GM23338 (cell line): Measurements from ENCODE around the gene PSORS1C1. TPM values are rescaled to one million over a fixed set of nuclear protein-coding genes. Genes with fewer than 3 reads are reported as not detected.

Experiments
- ATAC-seq: fragments of 200-7000 bp; cut with Tn5 transposase; 3 replicates; pipeline ENCODE4 v1.9.1; 2020
- DNase-seq: peaks from one replicate; pipeline ENCODE4 v3.0.0-alpha.2; 2015; ENCODE audit warnings: low spot score
- H2AFZ ChIP-seq: fragments of 200-600 bp; sonication (generic); 2 replicates; pipeline ENCODE4 v1.8.0; 2016; ENCODE audit warnings: antibody characterized with exemption, mild to moderate bottlenecking, moderate library complexity
- H3F3A ChIP-seq: fragments of 200-600 bp; sonication (generic); replicated peaks from 2 replicates; pipeline ENCODE4 v1.8.0; 2017; ENCODE audit warnings: antibody characterized with exemption, mixed run types, low read depth
- H3K27ac ChIP-seq: fragments of 200-600 bp; sonication (generic); 2 replicates; pipeline ENCODE4 v1.6.1; 2016; ENCODE audit warnings: low read depth
- H3K27me3 ChIP-seq: fragments of 200-600 bp; sonication (generic); 2 replicates; pipeline ENCODE4 v1.8.0; 2016; ENCODE audit warnings: mild to moderate bottlenecking, mixed run types, moderate library complexity; ENCODE audit not compliant: insufficient read depth
- H3K36me3 ChIP-seq: fragments of 200-600 bp; sonication (generic); 2 replicates; pipeline ENCODE4 v1.8.0; 2016; ENCODE audit warnings: mild to moderate bottlenecking; ENCODE audit not compliant: insufficient read depth
- H3K4me1 ChIP-seq: fragments of 200-600 bp; sonication (generic); 2 replicates; pipeline ENCODE4 v1.8.0; 2016; ENCODE audit warnings: mild to moderate bottlenecking, moderate library complexity; ENCODE audit not compliant: insufficient read depth
- H3K4me2 ChIP-seq: fragments of 200-600 bp; sonication (generic); 2 replicates; pipeline ENCODE4 v1.7.1; 2017; ENCODE audit warnings: mixed run types
- H3K4me3 ChIP-seq: fragments of 200-600 bp; sonication (generic); 2 replicates; pipeline ENCODE4 v1.6.1; 2016; ENCODE audit warnings: mixed run types
- H3K79me2 ChIP-seq: fragments of 200-600 bp; sonication (generic); replicated peaks from 2 replicates; pipeline ENCODE4 v1.8.0; 2017; ENCODE audit warnings: mild to moderate bottlenecking; ENCODE audit not compliant: insufficient read depth
- H3K9me2 ChIP-seq: fragments of 200-600 bp; sonication (generic); 2 replicates; pipeline ENCODE4 v1.8.0; 2017; ENCODE audit not compliant: insufficient read depth
- H4K20me1 ChIP-seq: fragments of 200-600 bp; sonication (generic); replicated peaks from 2 replicates; pipeline ENCODE4 v1.8.0; 2017; ENCODE audit warnings: mild to moderate bottlenecking; ENCODE audit not compliant: insufficient read depth
- H3K27ac Mint-ChIP-seq: 2 replicates; pipeline ENCODE4 v1.8.0; 2020; ENCODE audit warnings: inconsistent platforms, mild to moderate bottlenecking, moderate library complexity, mixed read lengths
- H3K27me3 Mint-ChIP-seq: 3 replicates; pipeline ENCODE4 v1.8.0; 2022; ENCODE audit warnings: low read depth, mild to moderate bottlenecking, moderate library complexity, mixed read lengths, inconsistent platforms; ENCODE audit not compliant: insufficient read depth, poor library complexity
- H3K36me3 Mint-ChIP-seq: 3 replicates; pipeline ENCODE4 v1.8.0; 2021; ENCODE audit warnings: low read depth, mild to moderate bottlenecking, inconsistent platforms, moderate library complexity, mixed read lengths
- H3K4me1 Mint-ChIP-seq: 3 replicates; pipeline ENCODE4 v1.8.0; 2020; ENCODE audit warnings: mild to moderate bottlenecking, inconsistent platforms, mixed read lengths
- H3K4me3 Mint-ChIP-seq: 3 replicates; pipeline ENCODE4 v1.8.0; 2021; ENCODE audit warnings: moderate library complexity, mild to moderate bottlenecking, inconsistent platforms, mixed read lengths
- H3K9me3 Mint-ChIP-seq: 3 replicates; pipeline ENCODE4 v1.8.0; 2020; ENCODE audit warnings: moderate library complexity, mild to moderate bottlenecking, inconsistent platforms, mixed read lengths
- CREB1 ChIP-seq: fragments of 250-450 bp; sonication (Bioruptor Pico); IDR thresholded peaks from 2 replicates; pipeline ENCODE4 v1.5.0; 2020; ENCODE audit warnings: low read depth, mild to moderate bottlenecking, moderate library complexity
- CTCF ChIP-seq, 2 experiments: fragments of 200-600 bp in 1 of 2; sonication (generic) in 1 of 2; conservative IDR thresholded peaks; 2 replicates each; pipeline versions ENCODE4 v1.5.1 to v1.6.1; 2016 to 2017; ENCODE audit warnings: antibody characterized with exemption in 2 of 2, low read depth in 2 of 2, mild to moderate bottlenecking in 2 of 2, moderate library complexity in 1 of 2
- EZH2phosphoT487 ChIP-seq: fragments of 200-600 bp; sonication (generic); IDR thresholded peaks from one replicate; pipeline ENCODE4 v1.8.1; 2018; ENCODE audit warnings: antibody characterized with exemption; ENCODE audit not compliant: unreplicated experiment
- JUNB ChIP-seq: IDR thresholded peaks from one replicate; pipeline ENCODE4 v1.6.1; 2016; ENCODE audit warnings: antibody characterized with exemption; ENCODE audit not compliant: unreplicated experiment
- NANOG ChIP-seq: IDR thresholded peaks from 2 replicates; pipeline ENCODE4 v1.6.1; 2016; ENCODE audit warnings: antibody characterized with exemption, borderline replicate concordance
- POLR2AphosphoS5 ChIP-seq: IDR thresholded peaks from 2 replicates; pipeline ENCODE4 v1.6.1; 2016; ENCODE audit warnings: antibody characterized with exemption, low read depth
- REST ChIP-seq: IDR thresholded peaks from one replicate; pipeline ENCODE4 v1.6.1; 2018; ENCODE audit warnings: antibody characterized with exemption; ENCODE audit not compliant: unreplicated experiment
- STAT1 ChIP-seq: IDR thresholded peaks from one replicate; pipeline ENCODE4 v1.6.1; 2016; ENCODE audit warnings: antibody characterized with exemption; ENCODE audit not compliant: unreplicated experiment
- ZNF114 ChIP-seq: fragments of 250-450 bp; sonication (Bioruptor Pico); IDR thresholded peaks from 2 replicates; pipeline ENCODE4 v1.5.0; 2020; ENCODE audit warnings: mild to moderate bottlenecking, moderate library complexity
- polyA plus RNA-seq: library from polyadenylated mRNA; unstranded; fragments of >200 nt; fragmentation: Nextera tagmentation; extraction: Ambion mirVana; gene quantifications from 2 replicates; pipeline ENCODE4 v1.2.1, GENCODE V29; 2016
- total RNA-seq: library from RNA; depleted of rRNA; stranded (reverse); fragments of >200 nt; shearing (Covaris generic); gene quantifications from 2 replicates; pipeline ENCODE4 v1.2.3, GENCODE V29; 2014
- TF ChIP-seq, protein P1 (sequence below): fragments of 250-450 bp; sonication (Bioruptor Pico); IDR thresholded peaks from 2 replicates; pipeline ENCODE4 v1.5.0; 2020; ENCODE audit warnings: mild to moderate bottlenecking, moderate library complexity
- TF ChIP-seq, protein P2 (sequence below): IDR thresholded peaks from 2 replicates; pipeline ENCODE4 v1.6.1; 2016; ENCODE audit warnings: antibody characterized with exemption

Gene PSORS1C1
- total and polyA plus RNA-seq, 2 experiments from 2014 or later, result not detected

DNA sequence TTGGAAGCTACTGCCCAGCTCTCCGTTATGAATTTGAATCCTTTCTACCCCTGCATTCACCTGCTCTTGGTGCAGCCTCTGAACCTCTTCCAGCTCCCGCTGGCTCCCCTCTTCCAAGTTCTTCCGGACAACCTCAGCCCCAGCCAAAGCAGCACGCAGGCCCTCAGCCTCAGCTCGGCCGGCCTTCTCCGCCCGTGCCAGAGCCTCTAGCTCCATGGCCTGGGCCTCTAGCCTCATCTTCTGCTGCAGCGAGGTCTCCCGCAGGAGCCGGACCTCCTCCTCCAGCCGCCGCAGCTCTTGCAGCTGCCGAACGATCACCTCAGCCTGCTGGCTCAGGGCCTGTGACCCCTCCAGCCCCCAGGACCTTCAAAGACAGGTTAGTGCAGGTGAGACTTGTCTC lies 39.8 kb downstream of the PSORS1C1 start (continued):
- TF ChIP-seq REST (no peak), NANOG (no peak), STAT1 (no peak), ZNF114 (CRISPR knock-in tag) (no peak), CREB1 (CRISPR knock-in tag) (no peak)

DNA sequence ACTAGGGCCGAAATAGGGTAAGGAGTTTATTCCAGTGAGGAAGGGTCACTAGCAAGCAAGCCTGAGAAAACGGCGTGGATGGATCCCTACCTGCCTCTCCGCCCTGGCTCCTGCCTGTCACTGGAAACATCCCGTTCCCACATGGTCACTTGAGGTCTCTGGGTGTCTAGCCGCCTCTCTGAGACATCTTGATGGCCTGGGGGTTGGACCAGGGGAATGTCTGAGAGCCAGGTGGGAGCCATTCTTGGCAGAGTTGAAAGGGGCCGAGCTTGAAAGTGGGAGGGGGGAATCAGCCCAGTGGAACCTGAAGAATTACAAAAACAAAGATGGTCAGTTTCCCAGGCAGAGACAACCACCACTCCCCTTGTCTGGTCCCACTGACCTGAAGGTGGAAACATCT lies 42.0 kb downstream of the PSORS1C1 start:
- Mint-ChIP-seq H3K27ac (peak overlapping the region; percentile 67; the same call in 1 of the 2 replicates), H3K4me1 (peaks cover 25% of the 10 kb centered on the region), H3K9me3 (no peaks in the 10 kb centered on the region), H3K27me3 (peaks cover 15% of the 10 kb centered on the region), H3K4me3 (peak overlapping the region; percentile 88), H3K36me3 (peaks cover 46% of the 10 kb centered on the region)
- no peaks in the 10 kb centered on the region for H3K9me2 ChIP-seq
- H3K79me2 ChIP-seq, result 0 out of 2 replicates have a peak, but pooled peaks cover 9% of the 10 kb centered on the region
- H3K27me3 ChIP-seq, result no peaks in the 10 kb centered on the region
- ATAC-seq, result no peak
- no peak overlapping the region for H3K27ac ChIP-seq
- H3K4me1 ChIP-seq, result peaks cover 23% of the 10 kb centered on the region
- peaks cover 22% of the 10 kb centered on the region for H3F3A ChIP-seq
- no peaks in the 10 kb centered on the region for H4K20me1 ChIP-seq
- H3K4me2 ChIP-seq, result peak overlapping the region; percentile 77; the same call in 1 of the 2 replicates
- no peak for DNase-seq
- no peak overlapping the region for H2AFZ ChIP-seq
- peaks cover 2% of the 10 kb centered on the region; the same call in 1 of the 2 replicates for H3K36me3 ChIP-seq
- 0 out of 2 replicates have a peak overlapping the region, but pooled peaks have one; percentile 75 for H3K4me3 ChIP-seq
- TF ChIP-seq, protein P1, sequence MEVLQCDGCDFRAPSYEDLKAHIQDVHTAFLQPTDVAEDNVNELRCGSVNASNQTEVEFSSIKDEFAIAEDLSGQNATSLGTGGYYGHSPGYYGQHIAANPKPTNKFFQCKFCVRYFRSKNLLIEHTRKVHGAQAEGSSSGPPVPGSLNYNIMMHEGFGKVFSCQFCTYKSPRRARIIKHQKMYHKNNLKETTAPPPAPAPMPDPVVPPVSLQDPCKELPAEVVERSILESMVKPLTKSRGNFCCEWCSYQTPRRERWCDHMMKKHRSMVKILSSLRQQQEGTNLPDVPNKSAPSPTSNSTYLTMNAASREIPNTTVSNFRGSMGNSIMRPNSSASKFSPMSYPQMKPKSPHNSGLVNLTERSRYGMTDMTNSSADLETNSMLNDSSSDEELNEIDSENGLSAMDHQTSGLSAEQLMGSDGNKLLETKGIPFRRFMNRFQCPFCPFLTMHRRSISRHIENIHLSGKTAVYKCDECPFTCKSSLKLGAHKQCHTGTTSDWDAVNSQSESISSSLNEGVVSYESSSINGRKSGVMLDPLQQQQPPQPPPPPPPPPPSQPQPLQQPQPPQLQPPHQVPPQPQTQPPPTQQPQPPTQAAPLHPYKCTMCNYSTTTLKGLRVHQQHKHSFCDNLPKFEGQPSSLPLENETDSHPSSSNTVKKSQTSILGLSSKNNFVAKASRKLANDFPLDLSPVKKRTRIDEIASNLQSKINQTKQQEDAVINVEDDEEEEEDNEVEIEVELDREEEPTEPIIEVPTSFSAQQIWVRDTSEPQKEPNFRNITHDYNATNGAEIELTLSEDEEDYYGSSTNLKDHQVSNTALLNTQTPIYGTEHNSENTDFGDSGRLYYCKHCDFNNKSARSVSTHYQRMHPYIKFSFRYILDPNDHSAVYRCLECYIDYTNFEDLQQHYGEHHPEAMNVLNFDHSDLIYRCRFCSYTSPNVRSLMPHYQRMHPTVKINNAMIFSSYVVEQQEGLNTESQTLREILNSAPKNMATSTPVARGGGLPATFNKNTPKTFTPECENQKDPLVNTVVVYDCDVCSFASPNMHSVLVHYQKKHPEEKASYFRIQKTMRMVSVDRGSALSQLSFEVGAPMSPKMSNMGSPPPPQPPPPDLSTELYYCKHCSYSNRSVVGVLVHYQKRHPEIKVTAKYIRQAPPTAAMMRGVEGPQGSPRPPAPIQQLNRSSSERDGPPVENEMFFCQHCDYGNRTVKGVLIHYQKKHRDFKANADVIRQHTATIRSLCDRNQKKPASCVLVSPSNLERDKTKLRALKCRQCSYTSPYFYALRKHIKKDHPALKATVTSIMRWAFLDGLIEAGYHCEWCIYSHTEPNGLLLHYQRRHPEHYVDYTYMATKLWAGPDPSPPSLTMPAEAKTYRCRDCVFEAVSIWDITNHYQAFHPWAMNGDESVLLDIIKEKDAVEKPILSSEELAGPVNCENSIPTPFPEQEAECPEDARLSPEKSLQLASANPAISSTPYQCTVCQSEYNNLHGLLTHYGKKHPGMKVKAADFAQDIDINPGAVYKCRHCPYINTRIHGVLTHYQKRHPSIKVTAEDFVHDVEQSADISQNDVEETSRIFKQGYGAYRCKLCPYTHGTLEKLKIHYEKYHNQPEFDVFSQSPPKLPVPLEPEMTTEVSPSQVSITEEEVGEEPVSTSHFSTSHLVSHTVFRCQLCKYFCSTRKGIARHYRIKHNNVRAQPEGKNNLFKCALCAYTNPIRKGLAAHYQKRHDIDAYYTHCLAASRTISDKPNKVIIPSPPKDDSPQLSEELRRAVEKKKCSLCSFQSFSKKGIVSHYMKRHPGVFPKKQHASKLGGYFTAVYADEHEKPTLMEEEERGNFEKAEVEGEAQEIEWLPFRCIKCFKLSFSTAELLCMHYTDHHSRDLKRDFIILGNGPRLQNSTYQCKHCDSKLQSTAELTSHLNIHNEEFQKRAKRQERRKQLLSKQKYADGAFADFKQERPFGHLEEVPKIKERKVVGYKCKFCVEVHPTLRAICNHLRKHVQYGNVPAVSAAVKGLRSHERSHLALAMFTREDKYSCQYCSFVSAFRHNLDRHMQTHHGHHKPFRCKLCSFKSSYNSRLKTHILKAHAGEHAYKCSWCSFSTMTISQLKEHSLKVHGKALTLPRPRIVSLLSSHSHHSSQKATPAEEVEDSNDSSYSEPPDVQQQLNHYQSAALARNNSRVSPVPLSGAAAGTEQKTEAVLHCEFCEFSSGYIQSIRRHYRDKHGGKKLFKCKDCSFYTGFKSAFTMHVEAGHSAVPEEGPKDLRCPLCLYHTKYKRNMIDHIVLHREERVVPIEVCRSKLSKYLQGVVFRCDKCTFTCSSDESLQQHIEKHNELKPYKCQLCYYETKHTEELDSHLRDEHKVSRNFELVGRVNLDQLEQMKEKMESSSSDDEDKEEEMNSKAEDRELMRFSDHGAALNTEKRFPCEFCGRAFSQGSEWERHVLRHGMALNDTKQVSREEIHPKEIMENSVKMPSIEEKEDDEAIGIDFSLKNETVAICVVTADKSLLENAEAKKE (CRISPR knock-in tag), result no peak
- no peak for TF ChIP-seq JUNB
- TF ChIP-seq, protein P2, sequence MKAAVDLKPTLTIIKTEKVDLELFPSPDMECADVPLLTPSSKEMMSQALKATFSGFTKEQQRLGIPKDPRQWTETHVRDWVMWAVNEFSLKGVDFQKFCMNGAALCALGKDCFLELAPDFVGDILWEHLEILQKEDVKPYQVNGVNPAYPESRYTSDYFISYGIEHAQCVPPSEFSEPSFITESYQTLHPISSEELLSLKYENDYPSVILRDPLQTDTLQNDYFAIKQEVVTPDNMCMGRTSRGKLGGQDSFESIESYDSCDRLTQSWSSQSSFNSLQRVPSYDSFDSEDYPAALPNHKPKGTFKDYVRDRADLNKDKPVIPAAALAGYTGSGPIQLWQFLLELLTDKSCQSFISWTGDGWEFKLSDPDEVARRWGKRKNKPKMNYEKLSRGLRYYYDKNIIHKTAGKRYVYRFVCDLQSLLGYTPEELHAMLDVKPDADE, result no peak
- TF ChIP-seq CREB1 (CRISPR knock-in tag), result no peak
- no peak for TF ChIP-seq EZH2phosphoT487
- no peak for TF ChIP-seq POLR2AphosphoS5
- no peak for TF ChIP-seq ZNF114 (CRISPR knock-in tag)
- no peak for TF ChIP-seq CTCF (conservative IDR thresholded peaks at IDR 0.05; ENCODE audit: low read depth in 2 of 2)
- TF ChIP-seq STAT1, result no peak
